ENCODE data around the gene DLD.
"Not testable (repeated sequence)": the region's sequence is repeated elsewhere in the genome, so short reads cannot be mapped to it uniquely, and the experiment has no call there.

DLD gene
- total RNA-seq: 53.8 to 58.5 reads per million in 2 donors

GRCh38 chr7:107890962-107891635 is at the start of gene DLD:
TSS of gene DLD (plus strand) at chr7:107891183. CDS start at chr7:107891251, 68 bp downstream.
- peak; percentile 91 for DNase-seq

- DNase-seq: no peak
These were observed 48.8 kb upstream of the DLD start for GRCh38 chr7:107842213-107842612.

GRCh38 chr7:107843184-107843583 is 47.8 kb upstream of the DLD start:
- no peak for DNase-seq

- no peak for DNase-seq
These were observed 44.7 kb upstream of the DLD start for GRCh38 chr7:107846324-107846723.

- no peak for DNase-seq
These were observed 43.7 kb upstream of the DLD start for GRCh38 chr7:107847168-107847835.

GRCh38 chr7:107847836-107848175 is 43.2 kb upstream of the DLD start:
- DNase-seq: not testable (repeated sequence)

- DNase-seq: not testable (repeated sequence)
These were observed 42.8 kb upstream of the DLD start for GRCh38 chr7:107848211-107848610.

GRCh38 chr7:107850216-107850615 is 40.8 kb upstream of the DLD start:
- no peak for DNase-seq

- no peak for DNase-seq
These were observed 40.3 kb upstream of the DLD start for GRCh38 chr7:107850643-107851042.

- DNase-seq: no peak
These were observed 36.5 kb upstream of the DLD start for GRCh38 chr7:107854454-107854853.

GRCh38 chr7:107854989-107855388 is 36.0 kb upstream of the DLD start:
- no peak for DNase-seq

GRCh38 chr7:107856806-107857540 is 34.0 kb upstream of the DLD start:
- DNase-seq: peak; percentile 4

- DNase-seq: no peak
These were observed 33.5 kb upstream of the DLD start for GRCh38 chr7:107857541-107857912.

GRCh38 chr7:107858280-107858679 is 32.7 kb upstream of the DLD start:
- DNase-seq: no peak

GRCh38 chr7:107860279-107860961 is 30.6 kb upstream of the DLD start:
- no peak for DNase-seq

GRCh38 chr7:107860981-107861652 is 29.9 kb upstream of the DLD start:
- DNase-seq: no peak

GRCh38 chr7:107865956-107866775 is 24.8 kb upstream of the DLD start:
- no peak for DNase-seq

GRCh38 chr7:107867858-107868466 is 23.0 kb upstream of the DLD start:
- DNase-seq: no peak

- DNase-seq: no peak
These were observed 20.5 kb upstream of the DLD start for GRCh38 chr7:107870427-107871000.

GRCh38 chr7:107874111-107874510 is 16.9 kb upstream of the DLD start:
- DNase-seq: no peak

All from T-helper 9 cell (primary cell).